DMS114 treated with DMSO at 0.1 percent for 48 hours (cell line): ENCODE data around the gene ABHD10.

Source experiments
- DNase-seq: peaks from one replicate; lab custom pipeline; 2025; ENCODE audit not compliant: unreplicated experiment; lab: John Stamatoyannopoulos, UW

Gene ABHD10

GRCh38 chr3:111978583-111979433 is at the start of gene ABHD10:
Gene ABHD10, plus strand, starts transcription at chr3:111979026. Its CDS starts 36 bp downstream, at chr3:111979062.
- DNase-seq = peak; percentile 89

- no peak for DNase-seq
Measured at GRCh38 chr3:111929484-111929883, 49.3 kb upstream of the ABHD10 start.

GRCh38 chr3:111932946-111933345 is 45.9 kb upstream of the ABHD10 start:
- DNase-seq = no peak

- no peak for DNase-seq
Measured at GRCh38 chr3:111936191-111936841, 42.5 kb upstream of the ABHD10 start.

GRCh38 chr3:111936967-111937366 is 41.9 kb upstream of the ABHD10 start:
- DNase-seq = no peak

- DNase-seq = no peak
Measured at GRCh38 chr3:111937871-111938270, 41.0 kb upstream of the ABHD10 start.

GRCh38 chr3:111939873-111940272 is 39.0 kb upstream of the ABHD10 start:
- DNase-seq = no peak

- no peak for DNase-seq
Measured at GRCh38 chr3:111943533-111943932, 35.3 kb upstream of the ABHD10 start.

- DNase-seq = no peak
Measured at GRCh38 chr3:111944372-111944771, 34.5 kb upstream of the ABHD10 start.

GRCh38 chr3:111947231-111947630 is 31.6 kb upstream of the ABHD10 start:
- no peak for DNase-seq

- no peak for DNase-seq
Measured at GRCh38 chr3:111948786-111949185, 30.0 kb upstream of the ABHD10 start.

GRCh38 chr3:111949712-111950111 is 29.1 kb upstream of the ABHD10 start:
- DNase-seq = no peak

GRCh38 chr3:111951032-111951431 is 27.8 kb upstream of the ABHD10 start:
- no peak for DNase-seq

GRCh38 chr3:111952086-111952485 is 26.7 kb upstream of the ABHD10 start:
- no peak for DNase-seq

- DNase-seq = no peak
Measured at GRCh38 chr3:111952866-111953450, 25.9 kb upstream of the ABHD10 start.

- no peak for DNase-seq
Measured at GRCh38 chr3:111954228-111954990, 24.4 kb upstream of the ABHD10 start.

- DNase-seq = no peak
Measured at GRCh38 chr3:111955876-111956275, 22.9 kb upstream of the ABHD10 start.

- no peak for DNase-seq
Measured at GRCh38 chr3:111956449-111956848, 22.4 kb upstream of the ABHD10 start.

- DNase-seq = no peak
Measured at GRCh38 chr3:111956995-111957734, 21.7 kb upstream of the ABHD10 start.

- no peak for DNase-seq
Measured at GRCh38 chr3:111961461-111962164, 17.2 kb upstream of the ABHD10 start.
